ENCODE results near the gene HMHB1.

HMHB1 gene

GRCh38 chr5:143820451-143820850 lies 8.5 kb downstream of the HMHB1 start:
- ATAC-seq, result no peak
- no peak for TF ChIP-seq ESRRG (CRISPR knock-in tag; IDR thresholded peaks at IDR 0.05)
- no peak for TF ChIP-seq ARNTL (CRISPR knock-in tag; IDR thresholded peaks at IDR 0.05; ENCODE audit: borderline replicate concordance, low read depth)

GRCh38 chr5:143824851-143825720 lies 13.1 kb downstream of the HMHB1 start:
- ATAC-seq, result peak; percentile 98
- TF ChIP-seq TCF4 (CRISPR knock-in tag; IDR thresholded peaks at IDR 0.05; ENCODE audit: borderline replicate concordance) (no peak), CREB5 (CRISPR knock-in tag; IDR thresholded peaks at IDR 0.05; ENCODE audit: low read depth) (no peak), OSR1 (CRISPR knock-in tag; IDR thresholded peaks at IDR 0.05) (no peak), POU6F1 (CRISPR knock-in tag; IDR thresholded peaks at IDR 0.05; ENCODE audit: borderline replicate concordance, low read depth) (no peak), ZC3H10 (CRISPR knock-in tag; IDR thresholded peaks at IDR 0.05) (no peak), ZFP30 (CRISPR knock-in tag; IDR thresholded peaks at IDR 0.05) (no peak), ZNF70 (CRISPR knock-in tag; IDR thresholded peaks at IDR 0.05) (no peak), RARB (CRISPR knock-in tag; IDR thresholded peaks at IDR 0.05) (no peak), ARNTL (CRISPR knock-in tag; IDR thresholded peaks at IDR 0.05; ENCODE audit: borderline replicate concordance, low read depth) (no peak), ZFP3 (CRISPR knock-in tag; IDR thresholded peaks at IDR 0.05) (no peak), GLIS3 (CRISPR knock-in tag; IDR thresholded peaks at IDR 0.05) (no peak), ISL1 (CRISPR knock-in tag; IDR thresholded peaks at IDR 0.05) (no peak), ZNF565 (CRISPR knock-in tag; conservative IDR thresholded peaks at IDR 0.05; ENCODE audit: low read depth) (no peak), ZNF8 (CRISPR knock-in tag; IDR thresholded peaks at IDR 0.05) (no peak), TSHZ2 (CRISPR knock-in tag; IDR thresholded peaks at IDR 0.05) (no peak), ESRRG (CRISPR knock-in tag; IDR thresholded peaks at IDR 0.05) (no peak), PPARA (CRISPR knock-in tag; IDR thresholded peaks at IDR 0.05; ENCODE audit: borderline replicate concordance) (no peak), BACH2 (CRISPR knock-in tag; IDR thresholded peaks at IDR 0.05; ENCODE audit: borderline replicate concordance) (no peak), CSDC2 (CRISPR knock-in tag; IDR thresholded peaks at IDR 0.05) (no peak)
- TF ChIP-seq, protein P1, sequence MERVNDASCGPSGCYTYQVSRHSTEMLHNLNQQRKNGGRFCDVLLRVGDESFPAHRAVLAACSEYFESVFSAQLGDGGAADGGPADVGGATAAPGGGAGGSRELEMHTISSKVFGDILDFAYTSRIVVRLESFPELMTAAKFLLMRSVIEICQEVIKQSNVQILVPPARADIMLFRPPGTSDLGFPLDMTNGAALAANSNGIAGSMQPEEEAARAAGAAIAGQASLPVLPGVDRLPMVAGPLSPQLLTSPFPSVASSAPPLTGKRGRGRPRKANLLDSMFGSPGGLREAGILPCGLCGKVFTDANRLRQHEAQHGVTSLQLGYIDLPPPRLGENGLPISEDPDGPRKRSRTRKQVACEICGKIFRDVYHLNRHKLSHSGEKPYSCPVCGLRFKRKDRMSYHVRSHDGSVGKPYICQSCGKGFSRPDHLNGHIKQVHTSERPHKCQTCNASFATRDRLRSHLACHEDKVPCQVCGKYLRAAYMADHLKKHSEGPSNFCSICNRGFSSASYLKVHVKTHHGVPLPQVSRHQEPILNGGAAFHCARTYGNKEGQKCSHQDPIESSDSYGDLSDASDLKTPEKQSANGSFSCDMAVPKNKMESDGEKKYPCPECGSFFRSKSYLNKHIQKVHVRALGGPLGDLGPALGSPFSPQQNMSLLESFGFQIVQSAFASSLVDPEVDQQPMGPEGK (CRISPR knock-in tag; IDR thresholded peaks at IDR 0.05; ENCODE audit: borderline replicate concordance), result no peak

DNA sequence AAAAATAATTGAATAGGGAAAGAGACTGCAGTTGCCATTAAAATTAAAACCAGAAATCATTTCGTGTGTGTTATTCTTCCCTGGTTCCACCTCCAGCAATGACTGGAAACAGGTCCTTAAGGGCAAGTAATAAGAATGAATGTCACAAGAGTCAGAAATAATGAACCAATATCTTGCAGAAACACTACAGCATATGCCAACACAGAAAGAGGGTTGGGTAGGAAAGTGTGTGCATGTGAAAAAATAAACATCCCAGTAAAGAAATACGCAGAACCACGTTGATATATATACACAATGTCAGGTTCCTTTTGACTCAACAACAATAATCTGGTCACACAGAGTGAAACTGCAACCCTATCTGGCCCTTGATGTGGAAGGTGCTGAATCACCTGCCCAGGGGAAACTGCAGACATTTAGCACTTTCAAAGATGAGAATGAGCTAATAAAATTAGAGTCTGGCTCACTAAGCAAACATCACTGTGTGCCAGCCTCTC lies 15.0 kb downstream of the HMHB1 start:
- TF ChIP-seq POU6F1 (CRISPR knock-in tag; IDR thresholded peaks at IDR 0.05; ENCODE audit: borderline replicate concordance, low read depth), result no peak
- TF ChIP-seq ZNF8 (CRISPR knock-in tag; IDR thresholded peaks at IDR 0.05), result no peak
- TF ChIP-seq TSHZ2 (CRISPR knock-in tag; IDR thresholded peaks at IDR 0.05), result no peak
- no peak for TF ChIP-seq ZNF70 (CRISPR knock-in tag; IDR thresholded peaks at IDR 0.05)
- no peak for TF ChIP-seq ZC3H10 (CRISPR knock-in tag; IDR thresholded peaks at IDR 0.05)
- no peak for TF ChIP-seq ESRRG (CRISPR knock-in tag; IDR thresholded peaks at IDR 0.05)
- TF ChIP-seq TOX (CRISPR knock-in tag; IDR thresholded peaks at IDR 0.05; ENCODE audit: borderline replicate concordance), result no peak
- TF ChIP-seq ZFP30 (CRISPR knock-in tag; IDR thresholded peaks at IDR 0.05), result no peak
- TF ChIP-seq ZFP3 (CRISPR knock-in tag; IDR thresholded peaks at IDR 0.05), result no peak
- no peak for TF ChIP-seq BACH2 (CRISPR knock-in tag; IDR thresholded peaks at IDR 0.05; ENCODE audit: borderline replicate concordance)
- TF ChIP-seq TCF4 (CRISPR knock-in tag; IDR thresholded peaks at IDR 0.05; ENCODE audit: borderline replicate concordance), result no peak
- no peak for TF ChIP-seq OSR1 (CRISPR knock-in tag; IDR thresholded peaks at IDR 0.05)
- no peak for TF ChIP-seq ARNTL (CRISPR knock-in tag; IDR thresholded peaks at IDR 0.05; ENCODE audit: borderline replicate concordance, low read depth)
- ATAC-seq, result no peak
